Activated CD4-positive, CD25-positive, alpha-beta regulatory T cell treated with anti-CD3 and anti-CD28 coated beads, Interleukin-2, amount 50 U/mL, for 16 hours (primary cell): ENCODE data around the gene LDHAL6A.
"Not testable (repeated sequence)": the region's sequence is repeated elsewhere in the genome, so short reads cannot be mapped to it uniquely, and the experiment has no call there.

Source experiments
- DNase-seq: peaks from one replicate; pipeline ENCODE4 v3.0.0-alpha.2; 2020; ENCODE audit warnings: low read depth, low spot score

The LDHAL6A gene

GRCh38 chr11:18455686-18456372 is at the start of gene LDHAL6A:
LDHAL6A (plus strand) TSS chr11:18455856; CDS start chr11:18456681, 825 bp downstream.
- DNase-seq, result no peak

- not testable (repeated sequence) for DNase-seq
Measured at GRCh38 chr11:18407400-18407799, 48.3 kb upstream of the LDHAL6A start.

- no peak for DNase-seq
Measured at GRCh38 chr11:18408558-18409291, 46.9 kb upstream of the LDHAL6A start.

- DNase-seq, result no peak
Measured at GRCh38 chr11:18416459-18416858, 39.2 kb upstream of the LDHAL6A start.

GRCh38 chr11:18419040-18419439 is 36.6 kb upstream of the LDHAL6A start:
- DNase-seq, result no peak

GRCh38 chr11:18420067-18420466 is 35.6 kb upstream of the LDHAL6A start:
- no peak for DNase-seq

GRCh38 chr11:18427240-18427639 is 28.4 kb upstream of the LDHAL6A start:
- no peak for DNase-seq

GRCh38 chr11:18429332-18429731 is 26.3 kb upstream of the LDHAL6A start:
- no peak for DNase-seq

- no peak for DNase-seq
Measured at GRCh38 chr11:18438691-18439090, 17.0 kb upstream of the LDHAL6A start.

GRCh38 chr11:18449251-18449650 is 6.4 kb upstream of the LDHAL6A start:
- no peak for DNase-seq

GRCh38 chr11:18452927-18453326 is 2.7 kb upstream of the LDHAL6A start:
- no peak for DNase-seq

- no peak for DNase-seq
Measured at GRCh38 chr11:18457450-18457849, 1.8 kb downstream of the LDHAL6A start.

- no peak for DNase-seq
Measured at GRCh38 chr11:18459634-18460033, 4.0 kb downstream of the LDHAL6A start.

GRCh38 chr11:18461909-18462308 is 6.3 kb downstream of the LDHAL6A start:
- DNase-seq, result no peak

GRCh38 chr11:18463439-18463838 is 7.8 kb downstream of the LDHAL6A start:
- DNase-seq, result no peak

- no peak for DNase-seq
Measured at GRCh38 chr11:18466402-18466801, 10.7 kb downstream of the LDHAL6A start.

- DNase-seq, result no peak
Measured at GRCh38 chr11:18468059-18468458, 12.4 kb downstream of the LDHAL6A start.

- no peak for DNase-seq
Measured at GRCh38 chr11:18468961-18469360, 13.3 kb downstream of the LDHAL6A start.

GRCh38 chr11:18471995-18472394 is 16.3 kb downstream of the LDHAL6A start:
- no peak for DNase-seq

GRCh38 chr11:18472587-18472986 is 16.9 kb downstream of the LDHAL6A start:
- no peak for DNase-seq

- no peak for DNase-seq
Measured at GRCh38 chr11:18479063-18479462, 23.4 kb downstream of the LDHAL6A start.

GRCh38 chr11:18485913-18486528 is 30.4 kb downstream of the LDHAL6A start:
- no peak for DNase-seq

- no peak for DNase-seq
Measured at GRCh38 chr11:18490319-18490718, 34.7 kb downstream of the LDHAL6A start.
